ENCODE results near the gene CENPK.

DNA sequence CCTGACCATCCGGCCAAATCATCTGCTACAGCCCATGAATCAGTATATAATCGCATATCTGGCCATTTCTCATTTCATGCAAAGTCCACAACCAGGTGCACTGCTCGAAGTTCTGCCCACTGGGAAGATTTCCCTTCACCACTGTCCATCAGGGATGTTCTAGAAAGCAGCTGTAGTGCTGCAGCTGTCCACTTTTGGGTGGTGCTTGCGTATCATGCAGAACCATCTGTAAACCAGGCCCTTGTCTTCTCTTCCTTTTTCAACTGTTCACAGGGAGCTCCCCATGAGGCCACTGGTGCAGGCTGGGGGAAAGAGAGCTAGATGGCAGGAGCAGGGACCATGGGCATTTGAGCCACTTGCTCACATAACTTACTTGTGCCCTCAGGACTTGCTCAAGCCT lies 73.8 kb downstream of the CENPK start:
- TF ChIP-seq CTCF (conservative IDR thresholded peaks at IDR 0.05; ENCODE audit: low read depth, low read length), result no peak
- TF ChIP-seq EZH2 (IDR thresholded peaks at IDR 0.05; ENCODE audit: low read length, unreplicated experiment), result no peak
